SH-SY5Y (cell line): Measurements from ENCODE around the gene DNM1L.

Source experiments
- GATA2 ChIP-seq: IDR thresholded peaks from 2 replicates; pipeline ENCODE4 v1.6.1; 2011; ENCODE audit warnings: mild to moderate bottlenecking, low read depth, low read length
- GATA3 ChIP-seq: IDR thresholded peaks from 2 replicates; pipeline ENCODE4 v1.6.1; 2011; ENCODE audit warnings: low read depth, mild to moderate bottlenecking, low read length, moderate library complexity

- TF ChIP-seq GATA2: no peak
- TF ChIP-seq GATA3: no peak
These were observed 82.6 kb downstream of the DNM1L start for GRCh38 chr12:32761716-32762115.
